IMR-90 (cell line): ENCODE results near the gene METTL2A. TPM values are rescaled to one million over a fixed set of nuclear protein-coding genes. Genes with fewer than 3 reads are reported as not detected.
"Not testable (repeated sequence)": the region's sequence is repeated elsewhere in the genome, so short reads cannot be mapped to it uniquely, and the experiment has no call there.

Experiments
- ATAC-seq: fragments of 200-7000 bp; cut with Tn5 transposase; 2 replicates; pipeline ENCODE4 v1.9.1; 2020; ENCODE audit warnings: low read depth, mild to moderate bottlenecking, moderate library complexity
- BruUV-seq: library from RNA; stranded (reverse); fragments of 400-500 nt; replicated peaks from 2 replicates; lab custom pipeline; 2021; lab: Mats Ljungman, UMichigan
- CTCF ChIA-PET: fragments of 300-600 bp; formaldehyde crosslinking; extraction: SDS; loops from one replicate; lab custom pipeline; 2021; ENCODE audit warnings: antibody characterized with exemption; lab: Yijun Ruan, JAX
- POLR2A ChIA-PET: fragments of 300-600 bp; sonication (Branson Sonifier 250); formaldehyde crosslinking; loops from one replicate; lab custom pipeline; 2022; ENCODE audit warnings: antibody characterized with exemption; ENCODE audit not compliant: unreplicated experiment; lab: Charles Lee
- DNase-seq: peaks from one replicate; pipeline ENCODE4 v3.0.0; 2013
- H2AFZ ChIP-seq: replicated peaks from 2 replicates; pipeline ENCODE3; 2013; ENCODE audit warnings: low read length, mild to moderate bottlenecking; ENCODE audit not compliant: poor library complexity
- H2AK5ac ChIP-seq: 2 replicates; pipeline ENCODE4 v1.6.1; 2013; ENCODE audit warnings: low read depth, low read length, inconsistent platforms
- H2AK9ac ChIP-seq: replicated peaks from 2 replicates; pipeline ENCODE3; 2013; ENCODE audit warnings: mild to moderate bottlenecking, low read depth, low read length, moderate library complexity; ENCODE audit not compliant: poor library complexity
- H2BK120ac ChIP-seq: 2 replicates; pipeline ENCODE4 v1.6.1; 2013; ENCODE audit warnings: low read depth, low read length, inconsistent platforms
- H2BK15ac ChIP-seq: 3 replicates; pipeline ENCODE4 v1.6.1; 2013; ENCODE audit warnings: low read depth, low read length, inconsistent platforms
- H2BK20ac ChIP-seq: 2 replicates; pipeline ENCODE4 v1.6.1; 2013; ENCODE audit warnings: low read depth, mild to moderate bottlenecking, inconsistent platforms, low read length, moderate library complexity
- H2BK5ac ChIP-seq: 2 replicates; pipeline ENCODE4 v1.6.1; 2013; ENCODE audit warnings: mild to moderate bottlenecking, low read depth, low read length, inconsistent platforms; ENCODE audit not compliant: poor library complexity, severe bottlenecking
- H3K14ac ChIP-seq: replicated peaks from 2 replicates; pipeline ENCODE4 v1.6.1; 2013; ENCODE audit warnings: low read depth, low read length, inconsistent platforms
- H3K18ac ChIP-seq: 2 replicates; pipeline ENCODE4 v1.6.1; 2013; ENCODE audit warnings: low read depth, low read length, control low read depth
- H3K23ac ChIP-seq: 2 replicates; pipeline ENCODE4 v1.6.1; 2013; ENCODE audit warnings: low read depth, low read length, inconsistent platforms
- H3K27ac ChIP-seq: 2 replicates; pipeline ENCODE4 v1.5.1; 2013; ENCODE audit warnings: mild to moderate bottlenecking, control low read depth, low read length; ENCODE audit not compliant: insufficient read depth
- H3K27me3 ChIP-seq: 2 replicates; pipeline ENCODE4 v1.6.1; 2013; ENCODE audit warnings: low read length; ENCODE audit not compliant: control insufficient read depth, insufficient read depth
- H3K36me3 ChIP-seq: 2 replicates; pipeline ENCODE4 v1.6.1; 2013; ENCODE audit warnings: low read length, mixed read lengths; ENCODE audit not compliant: control insufficient read depth, insufficient read depth
- H3K4ac ChIP-seq: 2 replicates; pipeline ENCODE4 v1.6.1; 2013; ENCODE audit warnings: low read depth, low read length, inconsistent platforms
- H3K4me1 ChIP-seq: 2 replicates; pipeline ENCODE4 v1.6.1; 2013; ENCODE audit warnings: low read length, mixed read lengths; ENCODE audit not compliant: control insufficient read depth, insufficient read depth
- H3K4me2 ChIP-seq: 2 replicates; pipeline ENCODE4 v1.6.1; 2013; ENCODE audit warnings: low read depth, mild to moderate bottlenecking, control low read depth, low read length, moderate library complexity
- H3K4me3 ChIP-seq: 2 replicates; pipeline ENCODE4 v1.5.1; 2013; ENCODE audit warnings: low read depth, mild to moderate bottlenecking, control low read depth, low read length, moderate library complexity; ENCODE audit not compliant: insufficient read depth
- H3K56ac ChIP-seq: 2 replicates; pipeline ENCODE4 v1.6.1; 2013; ENCODE audit warnings: low read length, inconsistent platforms; ENCODE audit not compliant: insufficient read depth; ENCODE audit errors: extremely low read depth
- H3K79me1 ChIP-seq, 2 experiments: 2 replicates each; pipeline ENCODE4 v1.6.1; 2013; ENCODE audit warnings: low read length in 2 of 2, inconsistent platforms in 1 of 2, low read depth in 1 of 2
- H3K9ac ChIP-seq: 2 replicates; pipeline ENCODE4 v1.6.1; 2013; ENCODE audit warnings: low read depth, low read length, control low read depth
- H3K9me1 ChIP-seq: 2 replicates; pipeline ENCODE4 v1.6.1; 2013; ENCODE audit warnings: low read length, inconsistent platforms; ENCODE audit not compliant: insufficient read depth
- H3K9me3 ChIP-seq: 2 replicates; pipeline ENCODE4 v1.6.1; 2013; ENCODE audit warnings: low read length; ENCODE audit not compliant: control insufficient read depth, insufficient read depth
- H4K20me1 ChIP-seq: 2 replicates; pipeline ENCODE4 v1.6.1; 2013; ENCODE audit warnings: low read length, inconsistent platforms; ENCODE audit not compliant: insufficient read depth
- H4K5ac ChIP-seq: 2 replicates; pipeline ENCODE4 v1.6.1; 2013; ENCODE audit warnings: mild to moderate bottlenecking, low read depth, low read length, control low read depth
- H4K8ac ChIP-seq, 2 experiments: 2 replicates each; pipeline ENCODE4 v1.6.1; 2013; ENCODE audit warnings: low read depth in 2 of 2, low read length in 2 of 2, control low read depth in 1 of 2, inconsistent platforms in 1 of 2
- H4K91ac ChIP-seq: 2 replicates; pipeline ENCODE4 v1.6.1; 2013; ENCODE audit warnings: low read depth, low read length, inconsistent platforms; ENCODE audit not compliant: insufficient read depth
- WGBS, 2 experiments: methylation state at CpG; one replicate each; pipeline versions ENCODE4 v1.1.5 to v1.1.7; 2013; ENCODE audit warnings: missing lambda C conversion rate in 2 of 2; ENCODE audit not compliant: insufficient read length in 1 of 2; ENCODE audit errors: extremely low coverage in 2 of 2; 5-methylcytosine and 5-hydroxymethylcytosine counted together
- dilution Hi-C: fragments of 300-500 bp; cut with HindIII; formaldehyde crosslinking; loops from one replicate; pipeline ENCODE4 v1.14.3; 2018; ENCODE audit warnings: low sequenced_read_pairs; ENCODE audit not compliant: unreplicated experiment
- in situ Hi-C: fragments of 300-500 bp; cut with MboI; formaldehyde crosslinking; loops from 3 replicates; pipeline ENCODE4 v1.14.3; 2019; ENCODE audit warnings: low sequenced_read_pairs, inconsistent platforms, mixed read lengths
- intact Hi-C: fragments of 100-400 bp; cut with micrococcal nuclease; formaldehyde crosslinking; loops from 2 replicates; pipeline ENCODE4 v1.10.0; 2022
- polyA plus RNA-seq, 3 experiments: library from polyadenylated mRNA; depleted of rRNA; stranded (reverse); fragments of >200 nt; gene quantifications; 2 replicates each; pipeline ENCODE4 v1.2.3, GENCODE V29; 2012; ENCODE audit warnings: low replicate concordance in 1 of 3
- total RNA-seq: library from RNA; depleted of rRNA; stranded (reverse); fragments of >200 nt; gene quantifications from 2 replicates; pipeline ENCODE4 v1.2.3, GENCODE V29; 2012

METTL2A gene
- total and polyA plus RNA-seq, 2 of the 4 experiments (the other 2 are of a cell fraction), result 12.0 to 24.6 TPM

DNA sequence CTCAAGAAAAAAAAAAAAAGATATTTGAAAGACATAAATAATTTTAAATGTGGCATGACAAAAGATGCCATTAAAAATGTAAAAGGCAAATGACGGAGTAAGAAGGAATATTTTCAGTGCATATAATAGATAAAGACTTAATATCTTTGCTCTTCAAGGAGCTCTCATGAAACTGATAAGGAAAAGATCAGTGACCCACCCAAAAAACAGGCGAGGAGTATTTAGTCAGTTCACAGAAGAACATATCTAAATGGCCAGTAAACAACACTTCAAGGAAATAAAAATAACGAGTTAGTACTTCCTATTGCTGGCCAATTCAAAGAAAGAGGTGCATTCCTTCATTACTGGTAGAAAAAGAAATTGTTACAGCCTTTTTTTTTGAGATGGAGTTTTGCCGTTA, 22.1 kb downstream of the METTL2A start:
- H3K79me1 ChIP-seq, H3K9ac ChIP-seq, H2AK5ac ChIP-seq, H3K27me3 ChIP-seq, H3K9me3 ChIP-seq, H3K4ac ChIP-seq, ATAC-seq, intact Hi-C loops, BruUV-seq, H3K18ac ChIP-seq, H4K8ac ChIP-seq, dilution Hi-C loops, H2BK120ac ChIP-seq, H4K20me1 ChIP-seq, H2AFZ ChIP-seq, H2AK9ac ChIP-seq, POLR2A ChIA-PET, H2BK15ac ChIP-seq, H3K23ac ChIP-seq, H2BK20ac ChIP-seq, H4K5ac ChIP-seq, in situ Hi-C loops, H3K9me1 ChIP-seq, H3K4me2 ChIP-seq, H4K91ac ChIP-seq, H3K4me1 ChIP-seq, H3K56ac ChIP-seq, H2BK5ac ChIP-seq, H3K27ac ChIP-seq, H3K14ac ChIP-seq, DNase-seq, H3K4me3 ChIP-seq: not testable (repeated sequence)
- H3K36me3 ChIP-seq, result peaks cover 30% of the 10 kb centered on the region
- 100% methylated on average over 1 of the region's 4 CpGs; no CpG with 5 or more reads in 1 of the 2 experiments for WGBS, 2 experiments
- CTCF ChIA-PET, result interaction anchor here (0.6 kb wide), 1 partner anchor 128 kb away, joined by 6 read pairs; no protein-coding TSS in a partner anchor

DNA sequence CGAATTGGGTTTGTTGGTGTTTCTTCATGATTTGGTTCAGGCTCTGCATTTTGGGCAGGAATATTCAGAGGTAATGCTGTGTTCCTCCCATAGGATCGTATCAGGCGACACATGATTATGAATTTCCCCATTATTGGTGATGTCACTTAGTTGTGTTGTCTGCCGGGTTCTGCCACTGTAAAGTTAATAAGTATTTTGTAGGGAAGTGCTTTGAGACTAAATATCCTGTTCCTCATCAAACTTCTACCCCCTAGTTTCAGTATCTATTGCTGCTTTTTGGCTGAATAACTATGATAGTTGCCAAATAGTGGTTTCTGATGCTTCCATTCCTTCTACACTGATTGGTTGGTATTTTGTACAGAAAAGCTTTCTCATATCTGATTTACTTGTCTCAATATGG, 28.5 kb downstream of the METTL2A start:
- H2AK5ac ChIP-seq, H2BK120ac ChIP-seq, H3K27me3 ChIP-seq, H3K4me3 ChIP-seq, H3K36me3 ChIP-seq, H4K20me1 ChIP-seq, intact Hi-C loops, ATAC-seq, H3K9ac ChIP-seq, H2AK9ac ChIP-seq, in situ Hi-C loops, H4K91ac ChIP-seq, CTCF ChIA-PET, POLR2A ChIA-PET, H3K18ac ChIP-seq, H2BK15ac ChIP-seq, DNase-seq, H3K4me2 ChIP-seq, H3K56ac ChIP-seq, H3K23ac ChIP-seq, dilution Hi-C loops, H3K27ac ChIP-seq, H2BK5ac ChIP-seq, H3K9me3 ChIP-seq, H2BK20ac ChIP-seq, H3K9me1 ChIP-seq, H3K79me1 ChIP-seq, H2AFZ ChIP-seq, H3K4ac ChIP-seq, BruUV-seq, H4K8ac ChIP-seq, H3K4me1 ChIP-seq, H3K14ac ChIP-seq, H4K5ac ChIP-seq: not testable (repeated sequence)
- no CpG with 5 or more reads among the region's 4 CpGs for WGBS, 2 experiments
